ENCODE measurements around the gene CHRNA10. TPM values are rescaled to one million over a fixed set of nuclear protein-coding genes. Genes with fewer than 3 reads are reported as not detected.
"Not testable (repeated sequence)": the region's sequence is repeated elsewhere in the genome, so short reads cannot be mapped to it uniquely, and the experiment has no call there.

Gene CHRNA10
- total RNA-seq, 2 experiments from 2014 or later: 3.0 to 3.1 TPM

DNA sequence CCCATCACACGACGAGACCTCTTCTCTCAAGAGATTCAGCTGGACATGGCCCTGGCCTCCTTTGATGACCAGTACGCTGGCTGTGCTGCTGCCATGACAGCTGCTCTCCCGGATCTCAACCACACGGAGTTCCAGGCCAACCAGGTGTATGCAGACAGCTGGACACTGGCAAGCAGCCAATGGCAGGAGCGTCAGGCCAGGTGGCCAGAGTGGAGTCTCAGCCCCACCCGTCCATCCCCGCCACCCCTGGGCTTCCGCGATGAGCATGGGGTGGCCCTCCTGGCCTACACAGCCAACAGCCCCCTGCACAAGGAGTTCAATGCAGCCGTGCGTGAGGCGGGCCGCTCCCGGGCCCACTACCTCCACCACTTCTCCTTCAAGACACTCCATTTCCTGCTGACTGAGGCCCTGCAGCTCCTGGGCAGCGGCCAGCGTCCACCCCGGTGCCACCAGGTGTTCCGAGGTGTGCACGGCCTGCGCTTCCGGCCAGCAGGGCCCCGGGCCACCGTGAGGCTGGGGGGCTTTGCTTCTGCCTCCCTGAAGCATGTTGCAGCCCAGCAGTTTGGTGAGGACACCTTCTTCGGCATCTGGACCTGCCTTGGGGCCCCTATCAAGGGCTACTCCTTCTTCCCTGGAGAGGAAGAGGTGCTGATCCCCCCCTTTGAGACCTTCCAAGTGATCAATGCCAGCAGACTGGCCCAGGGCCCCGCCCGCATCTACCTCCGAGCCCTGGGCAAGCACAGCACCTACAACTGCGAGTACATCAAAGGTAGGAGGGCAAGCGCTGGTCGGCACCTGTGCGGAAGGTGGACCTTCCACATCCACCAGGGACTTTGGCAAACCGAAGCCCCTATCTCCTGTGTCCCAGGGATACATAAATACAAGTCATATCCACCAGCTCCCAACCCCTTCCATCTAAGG lies 11.3 kb downstream of the CHRNA10 start:
- Mint-ChIP-seq H3K9me3 (no peaks in the 10 kb centered on the region), H3K27me3 (peaks cover 4% of the 10 kb centered on the region), H3K4me1 (no peaks in the 10 kb centered on the region), H3K36me3 (ENCODE audit: low read depth) (peaks cover 2% of the 10 kb centered on the region), H3K4me3 (no peak overlapping the region), H3K27ac (no peak overlapping the region)
- POLR2A ChIA-PET: no interaction called here
- no peak for DNase-seq
- CTCF ChIA-PET: interaction anchor here (0.7 to 1.5 kb wide), 2 partner anchors 22 to 29 kb away, joined by 3 read pairs; no protein-coding TSS in a partner anchor

GRCh38 chr11:3658252-3658651 lies 12.9 kb downstream of the CHRNA10 start:
- Mint-ChIP-seq H3K9me3 (no peaks in the 10 kb centered on the region), H3K27ac (no peak overlapping the region), H3K4me3 (no peak overlapping the region), H3K36me3 (ENCODE audit: low read depth) (no peaks in the 10 kb centered on the region), H3K27me3 (peaks cover 4% of the 10 kb centered on the region), H3K4me1 (no peaks in the 10 kb centered on the region)
- ChIA-PET CTCF (interaction anchor here (0.6 to 1.5 kb wide), 2 partner anchors 23 to 334 kb away, joined by 3 read pairs; no protein-coding TSS in a partner anchor), POLR2A (no interaction called here)
- DNase-seq: no peak

DNA sequence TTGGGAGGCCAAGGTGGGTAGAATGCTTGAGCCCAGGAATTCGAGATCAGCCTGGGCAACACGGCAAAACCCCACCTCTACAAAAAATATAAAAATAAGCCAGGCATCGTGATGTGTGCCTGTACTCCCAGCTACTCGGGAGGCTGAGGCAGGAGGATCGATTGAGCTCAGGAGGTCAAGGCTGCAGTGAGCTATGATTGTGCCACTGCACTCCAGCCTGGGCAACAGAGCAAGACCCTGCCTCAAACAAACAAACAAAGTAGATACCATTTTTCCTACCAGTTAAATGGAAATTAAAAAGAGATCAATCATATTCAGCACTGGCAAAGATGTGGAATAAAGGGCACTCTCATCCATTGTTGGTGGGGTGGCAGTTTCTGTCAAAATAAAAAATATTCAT lies 13.9 kb downstream of the CHRNA10 start:
- H3K27ac Mint-ChIP-seq; H3K36me3 Mint-ChIP-seq (ENCODE audit: low read depth); H3K4me1 Mint-ChIP-seq; H3K27me3 Mint-ChIP-seq; H3K9me3 Mint-ChIP-seq; POLR2A ChIA-PET; CTCF ChIA-PET; DNase-seq; H3K4me3 Mint-ChIP-seq: not testable (repeated sequence)

GRCh38 chr11:3655547-3655946 lies 15.6 kb downstream of the CHRNA10 start:
- Mint-ChIP-seq H3K4me3 (no peak overlapping the region), H3K4me1 (no peaks in the 10 kb centered on the region), H3K27ac (no peak overlapping the region), H3K27me3 (peaks cover 4% of the 10 kb centered on the region), H3K36me3 (ENCODE audit: low read depth) (no peaks in the 10 kb centered on the region), H3K9me3 (no peaks in the 10 kb centered on the region)
- DNase-seq: no peak
- ChIA-PET POLR2A (no interaction called here), CTCF (interaction anchor here (0.7 kb wide), 1 partner anchor 9 kb away, joined by 3 read pairs; no protein-coding TSS in a partner anchor)

DNA sequence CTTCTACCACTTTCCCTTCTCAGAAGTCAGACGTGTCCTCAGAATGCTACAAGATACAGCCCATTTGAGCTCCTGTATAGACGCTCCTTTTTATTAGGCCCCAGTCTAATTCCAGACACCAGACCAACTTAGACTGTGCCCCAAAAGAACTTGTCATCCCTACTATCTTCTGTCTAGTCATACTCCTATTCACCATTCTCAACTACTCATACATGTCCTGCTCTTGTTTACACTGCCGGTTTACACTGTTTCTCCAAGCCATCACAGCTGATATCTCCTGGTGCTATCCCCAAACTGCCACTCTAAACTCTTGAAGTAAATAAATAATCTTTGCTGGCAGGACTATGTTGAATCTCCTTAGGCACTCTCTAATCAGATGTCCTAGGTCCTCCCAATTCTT lies 18.7 kb downstream of the CHRNA10 start:
- H3K4me1 Mint-ChIP-seq; H3K4me3 Mint-ChIP-seq; CTCF ChIA-PET; H3K27me3 Mint-ChIP-seq; H3K9me3 Mint-ChIP-seq; H3K27ac Mint-ChIP-seq; H3K36me3 Mint-ChIP-seq (ENCODE audit: low read depth); DNase-seq; POLR2A ChIA-PET: not testable (repeated sequence)

- H3K9me3 Mint-ChIP-seq; H3K4me3 Mint-ChIP-seq; H3K36me3 Mint-ChIP-seq (ENCODE audit: low read depth); DNase-seq; CTCF ChIA-PET; H3K27me3 Mint-ChIP-seq; H3K27ac Mint-ChIP-seq; H3K4me1 Mint-ChIP-seq; POLR2A ChIA-PET: not testable (repeated sequence)
Measured at GRCh38 chr11:3649374-3649773, 21.8 kb downstream of the CHRNA10 start.

GRCh38 chr11:3648843-3649242 lies 22.3 kb downstream of the CHRNA10 start:
- H3K4me3 Mint-ChIP-seq; H3K27ac Mint-ChIP-seq; H3K4me1 Mint-ChIP-seq; POLR2A ChIA-PET; DNase-seq; H3K36me3 Mint-ChIP-seq (ENCODE audit: low read depth); H3K9me3 Mint-ChIP-seq; CTCF ChIA-PET: not testable (repeated sequence)
- peaks cover 14% of the 10 kb centered on the region for H3K27me3 Mint-ChIP-seq

DNA sequence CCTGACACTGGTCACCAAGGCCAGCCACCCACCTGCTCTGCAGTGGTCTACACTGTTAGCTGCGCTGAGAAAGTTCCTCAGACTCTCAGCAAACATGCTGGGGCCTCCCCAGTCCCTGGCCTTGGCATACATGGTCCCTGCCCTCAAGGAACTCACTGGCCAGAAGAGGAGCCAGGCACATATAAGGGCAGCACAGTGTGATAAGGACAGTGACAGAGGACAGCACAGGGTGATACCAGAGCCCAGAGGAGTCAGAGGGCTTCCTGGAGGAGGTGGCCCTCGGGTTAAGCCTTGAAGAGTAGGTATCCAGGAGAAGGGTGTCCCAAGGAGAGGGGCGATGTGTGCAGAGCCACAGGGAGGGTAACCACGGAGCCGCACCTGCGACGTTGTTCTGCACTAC lies 25.6 kb downstream of the CHRNA10 start:
- peaks cover 30% of the 10 kb centered on the region for H3K27me3 Mint-ChIP-seq

GRCh38 chr11:3644817-3645235 lies 26.4 kb downstream of the CHRNA10 start, which contains the start of gene ART1:
ART1 (plus strand) TSS chr11:3645128; CDS start chr11:3659214, 14,086 bp downstream.
- no peaks in the 10 kb centered on the region for H3K36me3 Mint-ChIP-seq (ENCODE audit: low read depth)
- DNase-seq: no peak
- peaks cover 30% of the 10 kb centered on the region for H3K27me3 Mint-ChIP-seq
- H3K4me3 Mint-ChIP-seq: no peak within 1 kb of the TSS
- CTCF ChIA-PET: no interaction called here
- no peak within 1 kb of the TSS for H3K27ac Mint-ChIP-seq
- POLR2A ChIA-PET: no interaction called here
- no peaks in the 10 kb centered on the region for H3K9me3 Mint-ChIP-seq
- peaks cover 8% of the 10 kb centered on the region for H3K4me1 Mint-ChIP-seq

More for the DNA sequence above, 25.6 kb downstream of the CHRNA10 start:
- peaks cover 8% of the 10 kb centered on the region for H3K4me1 Mint-ChIP-seq
- no peaks in the 10 kb centered on the region for H3K9me3 Mint-ChIP-seq
- ChIA-PET POLR2A (no interaction called here), CTCF (no interaction called here)
- no peak for DNase-seq
- no peak overlapping the region for H3K27ac Mint-ChIP-seq
- no peak overlapping the region for H3K4me3 Mint-ChIP-seq
- no peaks in the 10 kb centered on the region for H3K36me3 Mint-ChIP-seq (ENCODE audit: low read depth)

DNA sequence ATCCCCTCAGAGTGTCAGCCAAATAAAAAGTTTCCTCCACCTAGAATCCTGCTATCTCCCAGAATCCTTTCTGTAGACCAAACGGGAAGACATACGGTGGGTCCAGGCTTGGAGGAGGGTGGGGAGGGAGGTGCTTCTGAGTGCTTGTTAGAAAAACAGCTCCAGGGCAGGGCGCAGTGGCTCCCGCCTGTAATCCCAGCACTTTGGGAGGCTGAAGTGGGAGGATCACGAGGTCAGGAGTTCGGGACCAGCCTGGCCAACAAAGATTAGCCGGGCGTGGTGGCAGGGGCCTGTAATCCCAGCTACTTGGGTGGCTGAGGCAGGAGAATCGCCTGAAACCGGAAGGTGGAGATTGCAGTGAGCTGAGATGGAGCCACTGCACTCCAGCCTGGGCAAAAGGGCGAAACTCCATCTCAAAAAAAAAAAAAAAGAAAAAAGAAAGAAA lies 28.1 kb downstream of the CHRNA10 start:
- H3K27me3 Mint-ChIP-seq: peaks cover 26% of the 10 kb centered on the region
- CTCF ChIA-PET: interaction anchor here (0.6 to 1.6 kb wide), 3 partner anchors 34 to 430 kb away, joined by 3 read pairs; no protein-coding TSS in a partner anchor
- DNase-seq; H3K36me3 Mint-ChIP-seq (ENCODE audit: low read depth); H3K27ac Mint-ChIP-seq; H3K9me3 Mint-ChIP-seq; H3K4me3 Mint-ChIP-seq; H3K4me1 Mint-ChIP-seq; POLR2A ChIA-PET: not testable (repeated sequence)

DNA sequence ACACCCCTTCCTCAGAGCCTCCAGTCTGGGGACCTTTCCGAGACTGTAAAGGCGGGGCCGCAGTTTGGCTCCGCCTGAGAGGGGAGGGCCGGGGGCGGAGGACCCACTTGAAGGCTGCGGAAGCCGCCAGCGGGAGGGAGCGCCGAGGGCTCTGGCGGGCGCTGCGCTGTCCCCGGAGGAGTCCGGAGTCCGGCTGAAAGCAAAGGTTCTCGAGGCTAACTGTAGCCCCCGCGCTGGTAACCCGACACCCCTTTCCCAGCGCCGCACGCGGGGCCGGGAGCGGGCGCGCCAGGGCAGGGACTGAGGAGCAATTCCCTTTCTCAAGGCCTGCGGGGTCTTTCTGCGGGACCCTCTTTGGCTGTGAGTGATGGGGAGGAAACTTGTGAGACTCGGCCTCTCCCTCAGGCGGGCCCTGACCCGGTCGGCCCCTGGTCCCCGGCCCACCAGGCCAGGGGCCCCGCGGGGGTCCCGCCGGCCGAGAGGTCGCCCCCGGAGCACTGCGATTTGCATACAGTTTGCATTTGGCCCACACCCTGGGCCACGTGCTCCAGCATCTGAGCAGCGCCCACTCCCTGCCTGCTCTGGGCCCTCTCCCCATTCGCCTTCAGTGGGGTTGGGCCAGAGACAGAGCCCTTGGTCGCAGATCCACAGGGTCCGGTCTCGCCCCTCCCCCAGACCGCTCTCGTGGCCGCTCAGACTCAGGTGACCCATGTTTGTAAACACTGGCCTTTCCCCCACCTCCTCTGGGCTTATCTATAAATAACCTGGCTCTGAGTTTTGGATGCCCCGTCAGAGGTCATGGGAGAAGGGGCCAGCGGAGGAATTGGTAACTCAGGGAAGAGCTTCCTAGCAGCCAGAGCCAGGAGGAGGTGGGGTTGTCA lies 28.9 kb downstream of the CHRNA10 start:
- Mint-ChIP-seq H3K4me3 (peak overlapping the region; percentile 58), H3K27ac (no peak overlapping the region), H3K9me3 (no peaks in the 10 kb centered on the region), H3K27me3 (peaks cover 26% of the 10 kb centered on the region), H3K4me1 (peaks cover 8% of the 10 kb centered on the region), H3K36me3 (ENCODE audit: low read depth) (no peaks in the 10 kb centered on the region)
- DNase-seq: peak; percentile 75
- CTCF ChIA-PET: interaction anchor here (0.6 to 1.6 kb wide), 3 partner anchors 35 to 431 kb away, joined by 3 read pairs; no protein-coding TSS in a partner anchor
- POLR2A ChIA-PET: no interaction called here

DNA sequence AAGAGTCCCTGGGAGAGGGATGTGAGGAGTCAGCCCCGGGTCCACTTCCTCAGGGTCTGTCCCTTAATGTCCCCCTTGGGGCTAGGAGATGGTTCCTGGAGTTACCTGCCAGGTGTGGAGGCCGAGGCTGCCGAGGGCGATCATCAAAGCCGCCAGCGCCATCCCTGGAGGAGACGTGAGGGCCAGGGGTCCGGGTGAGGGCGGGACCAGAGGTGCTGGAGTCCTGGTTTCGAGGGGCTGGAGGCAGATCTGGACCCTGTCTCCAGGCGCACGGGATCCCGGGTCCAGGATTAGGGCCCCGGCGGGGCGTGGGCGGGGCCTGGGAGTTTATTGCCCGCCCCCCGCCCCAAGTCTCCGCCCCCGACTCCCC lies 29.5 kb downstream of the CHRNA10 start, which contains the start of gene ART5:
ART5 (minus strand) TSS at position 292 of the 370 bp plus-strand sequence; CDS start at position 162, 130 bp downstream.
- no peaks in the 10 kb centered on the region for H3K36me3 Mint-ChIP-seq (ENCODE audit: low read depth)
- POLR2A ChIA-PET: no interaction called here
- no peak for DNase-seq

DNA sequence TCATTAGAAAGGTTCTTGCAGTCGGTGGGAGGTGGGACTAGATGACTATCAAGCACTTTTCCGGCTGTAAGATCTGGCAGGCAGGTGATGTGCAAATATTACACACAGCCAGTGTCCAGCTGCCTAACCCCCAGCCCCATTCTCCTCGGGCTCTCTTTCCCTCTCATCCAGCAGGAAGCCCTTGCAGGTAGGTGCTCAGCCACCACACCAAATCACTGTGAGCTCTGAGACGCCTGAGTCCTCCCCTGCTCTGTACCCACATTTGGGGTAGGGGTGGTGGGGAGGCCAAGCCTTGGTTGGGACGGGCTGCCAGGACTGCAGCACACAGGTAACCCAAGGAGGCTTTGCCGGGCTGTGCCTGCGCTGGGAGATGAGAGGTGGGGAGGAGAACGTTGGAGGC lies 30.0 kb downstream of the CHRNA10 start:
- CTCF ChIA-PET: no interaction called here
- peak overlapping the region; percentile 48 for H3K4me3 Mint-ChIP-seq
- H3K27ac Mint-ChIP-seq: no peak overlapping the region
- POLR2A ChIA-PET: no interaction called here
- H3K27me3 Mint-ChIP-seq: peaks cover 26% of the 10 kb centered on the region
- no peaks in the 10 kb centered on the region for H3K9me3 Mint-ChIP-seq
- no peaks in the 10 kb centered on the region for H3K36me3 Mint-ChIP-seq (ENCODE audit: low read depth)
- peaks cover 8% of the 10 kb centered on the region for H3K4me1 Mint-ChIP-seq
- no peak for DNase-seq

More for the DNA sequence above, 29.5 kb downstream of the CHRNA10 start, which contains the start of gene ART5:
- H3K9me3 Mint-ChIP-seq: no peaks in the 10 kb centered on the region
- H3K4me3 Mint-ChIP-seq: peak within 1 kb of the TSS; percentile 58
- CTCF ChIA-PET: no interaction called here
- H3K27ac Mint-ChIP-seq: no peak within 1 kb of the TSS
- peaks cover 8% of the 10 kb centered on the region for H3K4me1 Mint-ChIP-seq
- H3K27me3 Mint-ChIP-seq: peaks cover 26% of the 10 kb centered on the region
